ENCODE results near the gene KLF15.

Gene KLF15

DNA sequence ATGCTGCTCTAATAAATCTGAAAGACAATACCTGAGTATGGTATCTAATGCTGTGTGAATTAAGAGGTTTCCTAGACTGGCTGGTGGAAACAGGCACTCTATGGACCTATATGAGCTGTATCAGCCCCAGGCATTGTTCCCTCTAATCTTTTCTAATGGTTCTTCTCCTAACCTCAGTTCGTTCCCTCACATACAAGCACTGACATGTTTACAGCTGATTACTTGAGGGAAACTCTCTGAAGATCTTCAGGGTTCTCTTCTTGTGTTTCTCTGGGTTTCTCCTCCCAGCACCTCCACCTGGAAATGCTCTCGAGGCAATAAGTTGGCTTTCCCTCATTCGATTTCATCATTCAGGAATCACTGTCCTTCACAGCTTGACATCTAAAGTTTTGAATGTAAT, 52.9 kb downstream of the KLF15 start (continued):
- TF ChIP-seq, protein P1, sequence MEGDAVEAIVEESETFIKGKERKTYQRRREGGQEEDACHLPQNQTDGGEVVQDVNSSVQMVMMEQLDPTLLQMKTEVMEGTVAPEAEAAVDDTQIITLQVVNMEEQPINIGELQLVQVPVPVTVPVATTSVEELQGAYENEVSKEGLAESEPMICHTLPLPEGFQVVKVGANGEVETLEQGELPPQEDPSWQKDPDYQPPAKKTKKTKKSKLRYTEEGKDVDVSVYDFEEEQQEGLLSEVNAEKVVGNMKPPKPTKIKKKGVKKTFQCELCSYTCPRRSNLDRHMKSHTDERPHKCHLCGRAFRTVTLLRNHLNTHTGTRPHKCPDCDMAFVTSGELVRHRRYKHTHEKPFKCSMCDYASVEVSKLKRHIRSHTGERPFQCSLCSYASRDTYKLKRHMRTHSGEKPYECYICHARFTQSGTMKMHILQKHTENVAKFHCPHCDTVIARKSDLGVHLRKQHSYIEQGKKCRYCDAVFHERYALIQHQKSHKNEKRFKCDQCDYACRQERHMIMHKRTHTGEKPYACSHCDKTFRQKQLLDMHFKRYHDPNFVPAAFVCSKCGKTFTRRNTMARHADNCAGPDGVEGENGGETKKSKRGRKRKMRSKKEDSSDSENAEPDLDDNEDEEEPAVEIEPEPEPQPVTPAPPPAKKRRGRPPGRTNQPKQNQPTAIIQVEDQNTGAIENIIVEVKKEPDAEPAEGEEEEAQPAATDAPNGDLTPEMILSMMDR (tag by site-specific recombination; IDR thresholded peaks at IDR 0.05), result no peak
- no peak for TF ChIP-seq ZNF132 (tag by site-specific recombination; IDR thresholded peaks at IDR 0.05; ENCODE audit: borderline replicate concordance)
- no peak for TF ChIP-seq ZNF621 (tag by site-specific recombination; IDR thresholded peaks at IDR 0.05)
- TF ChIP-seq KLF10 (tag by site-specific recombination; IDR thresholded peaks at IDR 0.05), result no peak
- TF ChIP-seq ZBTB17 (tag by site-specific recombination; IDR thresholded peaks at IDR 0.05), result no peak
- TF ChIP-seq, protein P2, sequence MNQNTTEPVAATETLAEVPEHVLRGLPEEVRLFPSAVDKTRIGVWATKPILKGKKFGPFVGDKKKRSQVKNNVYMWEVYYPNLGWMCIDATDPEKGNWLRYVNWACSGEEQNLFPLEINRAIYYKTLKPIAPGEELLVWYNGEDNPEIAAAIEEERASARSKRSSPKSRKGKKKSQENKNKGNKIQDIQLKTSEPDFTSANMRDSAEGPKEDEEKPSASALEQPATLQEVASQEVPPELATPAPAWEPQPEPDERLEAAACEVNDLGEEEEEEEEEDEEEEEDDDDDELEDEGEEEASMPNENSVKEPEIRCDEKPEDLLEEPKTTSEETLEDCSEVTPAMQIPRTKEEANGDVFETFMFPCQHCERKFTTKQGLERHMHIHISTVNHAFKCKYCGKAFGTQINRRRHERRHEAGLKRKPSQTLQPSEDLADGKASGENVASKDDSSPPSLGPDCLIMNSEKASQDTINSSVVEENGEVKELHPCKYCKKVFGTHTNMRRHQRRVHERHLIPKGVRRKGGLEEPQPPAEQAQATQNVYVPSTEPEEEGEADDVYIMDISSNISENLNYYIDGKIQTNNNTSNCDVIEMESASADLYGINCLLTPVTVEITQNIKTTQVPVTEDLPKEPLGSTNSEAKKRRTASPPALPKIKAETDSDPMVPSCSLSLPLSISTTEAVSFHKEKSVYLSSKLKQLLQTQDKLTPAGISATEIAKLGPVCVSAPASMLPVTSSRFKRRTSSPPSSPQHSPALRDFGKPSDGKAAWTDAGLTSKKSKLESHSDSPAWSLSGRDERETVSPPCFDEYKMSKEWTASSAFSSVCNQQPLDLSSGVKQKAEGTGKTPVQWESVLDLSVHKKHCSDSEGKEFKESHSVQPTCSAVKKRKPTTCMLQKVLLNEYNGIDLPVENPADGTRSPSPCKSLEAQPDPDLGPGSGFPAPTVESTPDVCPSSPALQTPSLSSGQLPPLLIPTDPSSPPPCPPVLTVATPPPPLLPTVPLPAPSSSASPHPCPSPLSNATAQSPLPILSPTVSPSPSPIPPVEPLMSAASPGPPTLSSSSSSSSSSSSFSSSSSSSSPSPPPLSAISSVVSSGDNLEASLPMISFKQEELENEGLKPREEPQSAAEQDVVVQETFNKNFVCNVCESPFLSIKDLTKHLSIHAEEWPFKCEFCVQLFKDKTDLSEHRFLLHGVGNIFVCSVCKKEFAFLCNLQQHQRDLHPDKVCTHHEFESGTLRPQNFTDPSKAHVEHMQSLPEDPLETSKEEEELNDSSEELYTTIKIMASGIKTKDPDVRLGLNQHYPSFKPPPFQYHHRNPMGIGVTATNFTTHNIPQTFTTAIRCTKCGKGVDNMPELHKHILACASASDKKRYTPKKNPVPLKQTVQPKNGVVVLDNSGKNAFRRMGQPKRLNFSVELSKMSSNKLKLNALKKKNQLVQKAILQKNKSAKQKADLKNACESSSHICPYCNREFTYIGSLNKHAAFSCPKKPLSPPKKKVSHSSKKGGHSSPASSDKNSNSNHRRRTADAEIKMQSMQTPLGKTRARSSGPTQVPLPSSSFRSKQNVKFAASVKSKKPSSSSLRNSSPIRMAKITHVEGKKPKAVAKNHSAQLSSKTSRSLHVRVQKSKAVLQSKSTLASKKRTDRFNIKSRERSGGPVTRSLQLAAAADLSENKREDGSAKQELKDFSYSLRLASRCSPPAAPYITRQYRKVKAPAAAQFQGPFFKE (tag by site-specific recombination; IDR thresholded peaks at IDR 0.05; ENCODE audit: borderline replicate concordance), result no peak
- TF ChIP-seq ZSCAN16 (tag by site-specific recombination; IDR thresholded peaks at IDR 0.05), result no peak
- TF ChIP-seq ZNF529 (tag by site-specific recombination; IDR thresholded peaks at IDR 0.05; ENCODE audit: insufficient replicate concordance), result no peak
- TF ChIP-seq, protein P3, sequence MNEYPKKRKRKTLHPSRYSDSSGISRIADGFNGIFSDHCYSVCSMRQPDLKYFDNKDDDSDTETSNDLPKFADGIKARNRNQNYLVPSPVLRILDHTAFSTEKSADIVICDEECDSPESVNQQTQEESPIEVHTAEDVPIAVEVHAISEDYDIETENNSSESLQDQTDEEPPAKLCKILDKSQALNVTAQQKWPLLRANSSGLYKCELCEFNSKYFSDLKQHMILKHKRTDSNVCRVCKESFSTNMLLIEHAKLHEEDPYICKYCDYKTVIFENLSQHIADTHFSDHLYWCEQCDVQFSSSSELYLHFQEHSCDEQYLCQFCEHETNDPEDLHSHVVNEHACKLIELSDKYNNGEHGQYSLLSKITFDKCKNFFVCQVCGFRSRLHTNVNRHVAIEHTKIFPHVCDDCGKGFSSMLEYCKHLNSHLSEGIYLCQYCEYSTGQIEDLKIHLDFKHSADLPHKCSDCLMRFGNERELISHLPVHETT (tag by site-specific recombination; IDR thresholded peaks at IDR 0.05), result no peak

DNA sequence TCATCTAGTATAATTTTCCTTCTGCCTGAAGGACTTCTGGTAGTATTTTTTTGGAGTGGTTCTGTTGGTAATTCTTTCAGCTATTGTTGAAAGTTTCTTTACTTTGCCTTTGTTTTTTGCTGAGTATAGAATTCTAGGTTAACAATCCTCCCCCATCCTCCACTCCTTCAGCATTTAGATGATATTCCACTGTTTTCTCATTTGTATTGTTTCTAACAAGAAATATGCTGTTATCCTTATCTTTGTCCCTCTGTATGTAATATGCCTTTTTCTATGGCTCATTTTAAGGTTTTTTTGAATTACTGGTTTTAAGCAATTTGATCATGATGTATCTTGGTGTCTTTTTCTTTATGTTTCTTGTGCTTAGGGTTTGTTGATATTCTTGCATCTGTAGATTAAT, 53.9 kb downstream of the KLF15 start:
- CTCF ChIA-PET, result interaction anchor here (1.0 kb wide), 1 partner anchor 113 kb away, joined by 3 read pairs; no protein-coding TSS in a partner anchor
- Histone ChIP-seq H3K27ac (ENCODE audit: extremely low read depth, low read depth, low read length) (no peak overlapping the region), H3K36me3 (ENCODE audit: control insufficient read depth in 2 of 2, insufficient read depth in 1 of 2, low read length in 2 of 2) (no peaks in the 10 kb centered on the region), H3K4me1 (ENCODE audit: control insufficient read depth, insufficient read depth, low read length) (no peaks in the 10 kb centered on the region), H3K4me3 (ENCODE audit: low read depth, low read length) (no peak overlapping the region), H3K9me3 (ENCODE audit: control insufficient read depth, insufficient read depth, low read depth, low read length) (no peaks in the 10 kb centered on the region)
- POLR2A ChIA-PET, result no interaction called here
- TF ChIP-seq ZBTB17 (tag by site-specific recombination; IDR thresholded peaks at IDR 0.05), result no peak
- no peak for TF ChIP-seq KLF9 (tag by site-specific recombination; IDR thresholded peaks at IDR 0.05; ENCODE audit: low read depth)
- TF ChIP-seq HOXA7 (CRISPR knock-in tag; IDR thresholded peaks at IDR 0.05; ENCODE audit: borderline replicate concordance), result no peak
- no peak for TF ChIP-seq ZNF558 (tag by site-specific recombination; IDR thresholded peaks at IDR 0.05)
- no peak for TF ChIP-seq ZNF184 (tag by site-specific recombination; IDR thresholded peaks at IDR 0.05)
- TF ChIP-seq GLI4 (tag by site-specific recombination; IDR thresholded peaks at IDR 0.05), result no peak
- TF ChIP-seq SCRT2 (tag by site-specific recombination; IDR thresholded peaks at IDR 0.05), result no peak
- TF ChIP-seq ZNF544 (tag by site-specific recombination; IDR thresholded peaks at IDR 0.05), result no peak
- no peak for TF ChIP-seq ZBTB48 (tag by site-specific recombination; IDR thresholded peaks at IDR 0.05)
- TF ChIP-seq, protein P4, sequence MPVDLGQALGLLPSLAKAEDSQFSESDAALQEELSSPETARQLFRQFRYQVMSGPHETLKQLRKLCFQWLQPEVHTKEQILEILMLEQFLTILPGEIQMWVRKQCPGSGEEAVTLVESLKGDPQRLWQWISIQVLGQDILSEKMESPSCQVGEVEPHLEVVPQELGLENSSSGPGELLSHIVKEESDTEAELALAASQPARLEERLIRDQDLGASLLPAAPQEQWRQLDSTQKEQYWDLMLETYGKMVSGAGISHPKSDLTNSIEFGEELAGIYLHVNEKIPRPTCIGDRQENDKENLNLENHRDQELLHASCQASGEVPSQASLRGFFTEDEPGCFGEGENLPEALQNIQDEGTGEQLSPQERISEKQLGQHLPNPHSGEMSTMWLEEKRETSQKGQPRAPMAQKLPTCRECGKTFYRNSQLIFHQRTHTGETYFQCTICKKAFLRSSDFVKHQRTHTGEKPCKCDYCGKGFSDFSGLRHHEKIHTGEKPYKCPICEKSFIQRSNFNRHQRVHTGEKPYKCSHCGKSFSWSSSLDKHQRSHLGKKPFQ (tag by site-specific recombination; IDR thresholded peaks at IDR 0.05), result no peak
- no peak for TF ChIP-seq ZBTB8A (tag by site-specific recombination; IDR thresholded peaks at IDR 0.05)
- TF ChIP-seq ZNF274 (IDR thresholded peaks at IDR 0.05; ENCODE audit: low read length), result no peak
- no peak for TF ChIP-seq ZNF274 (tag by site-specific recombination; IDR thresholded peaks at IDR 0.05; ENCODE audit: borderline replicate concordance)
- peak; percentile 90 for TF ChIP-seq TRIM28 (IDR thresholded peaks at IDR 0.05; ENCODE audit: borderline replicate concordance, low read length)
- no peak for TF ChIP-seq HOXC10 (CRISPR knock-in tag; IDR thresholded peaks at IDR 0.05)
- peak; percentile 98 for TF ChIP-seq ZNF791 (tag by site-specific recombination; IDR thresholded peaks at IDR 0.05)
- TF ChIP-seq SETDB1 (IDR thresholded peaks at IDR 0.05; ENCODE audit: insufficient read length, low read length), result peak; percentile 92
- no peak for TF ChIP-seq ZNF248 (tag by site-specific recombination; IDR thresholded peaks at IDR 0.05)
- TF ChIP-seq GFI1B (tag by site-specific recombination; IDR thresholded peaks at IDR 0.05), result no peak
